Skin of body (tissue), 2 donors: ENCODE results near the gene GNAZ. TPM values are rescaled to one million over a fixed set of nuclear protein-coding genes. Genes with fewer than 3 reads are reported as not detected.

ENCODE experiments used
- DNase-seq: peaks from one replicate; lab custom pipeline; 2025; lab: John Stamatoyannopoulos, UW
- total RNA-seq: library from RNA; depleted of rRNA; stranded (reverse); fragments of >200 nt; gene quantifications from one replicate; pipeline ENCODE4 v1.2.3, GENCODE V29; 2014

The GNAZ gene
- total RNA-seq, 1 donor from 2014 or later: 1.8 TPM

DNA sequence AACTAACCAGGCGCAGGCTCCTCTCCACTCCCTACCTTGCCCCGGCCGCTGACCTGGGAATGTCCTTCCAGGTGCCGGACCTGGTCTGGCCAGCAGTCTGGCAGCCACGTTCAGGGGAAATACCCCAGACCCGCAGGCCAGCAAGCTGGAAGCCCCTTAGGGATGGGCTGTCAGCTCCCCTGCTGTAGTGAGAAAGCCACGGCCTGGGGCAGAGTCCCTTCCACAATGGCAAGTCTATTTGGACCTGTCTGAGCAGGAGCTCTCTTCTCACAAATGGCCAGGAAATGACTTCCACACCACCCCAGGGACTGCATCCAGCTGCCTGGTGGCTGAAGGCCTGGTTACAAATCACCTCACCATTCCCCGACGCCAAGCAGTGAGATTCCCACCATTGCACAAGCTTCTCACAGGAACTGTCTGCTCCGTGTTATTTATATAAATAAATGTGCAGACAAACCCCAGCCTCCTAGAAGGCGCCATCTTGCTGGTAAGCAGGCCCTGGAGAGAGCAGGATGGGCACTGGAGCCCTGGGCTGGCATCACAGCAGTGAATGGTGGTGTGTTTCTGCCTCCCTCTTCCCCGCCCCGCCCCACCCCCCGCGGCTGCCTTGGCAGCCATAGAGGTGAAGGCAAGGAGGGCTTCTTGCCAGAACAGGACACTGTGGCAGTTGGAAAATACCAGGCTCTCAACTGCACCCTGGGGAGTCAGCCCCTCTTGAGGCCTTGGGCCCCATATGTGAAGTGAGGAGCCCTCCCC is 47.8 kb downstream of the GNAZ start:
- DNase-seq: no peak

GRCh38 chr22:23118647-23119493 is 48.6 kb downstream of the GNAZ start:
- no peak for DNase-seq

DNA sequence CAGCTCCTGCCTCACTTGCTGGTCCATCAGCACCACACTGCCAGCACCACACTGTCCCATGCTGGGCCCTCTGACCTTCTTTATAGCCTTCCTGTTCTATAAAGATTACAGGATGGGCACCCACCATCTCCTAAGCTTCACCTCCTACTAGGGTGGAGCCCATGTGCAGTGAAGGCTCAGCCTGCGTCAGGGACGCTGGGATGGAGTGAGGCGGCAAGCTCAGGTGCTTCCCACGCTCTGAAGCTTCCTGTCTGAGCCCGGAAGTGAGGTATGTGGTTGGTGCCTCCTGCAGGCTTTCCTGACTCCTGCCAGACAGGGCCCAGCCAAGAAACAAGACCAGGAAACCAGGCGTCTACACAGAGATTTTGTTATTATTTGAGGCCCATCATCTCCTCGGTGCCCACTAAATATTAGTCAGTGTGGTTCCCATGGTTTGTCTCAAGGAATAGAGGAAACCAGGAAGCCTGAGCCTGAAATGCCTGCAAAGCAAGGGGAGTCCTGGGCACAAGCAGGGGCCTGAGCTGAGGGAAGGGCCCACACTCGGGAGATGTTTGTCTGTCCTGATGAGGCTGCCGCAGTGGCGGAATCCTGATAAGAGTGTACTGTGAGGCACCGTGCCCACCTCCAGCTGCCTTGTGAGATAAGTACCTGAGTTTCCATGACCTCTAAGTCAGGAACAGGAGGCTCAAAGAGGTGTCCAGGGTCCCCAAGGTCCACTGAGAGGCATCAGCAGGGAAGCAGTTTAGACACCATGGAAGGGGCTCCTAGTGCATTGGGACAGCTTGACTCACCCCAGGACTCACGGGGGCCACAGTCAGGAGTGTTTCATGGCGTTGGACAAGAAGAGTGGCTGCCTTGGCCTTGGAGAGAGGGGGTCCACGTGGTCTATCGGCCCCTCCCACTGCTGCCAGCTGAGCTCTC is 49.4 kb downstream of the GNAZ start:
- no peak for DNase-seq

GRCh38 chr22:23120415-23120899 is 50.1 kb downstream of the GNAZ start:
- no peak for DNase-seq

DNA sequence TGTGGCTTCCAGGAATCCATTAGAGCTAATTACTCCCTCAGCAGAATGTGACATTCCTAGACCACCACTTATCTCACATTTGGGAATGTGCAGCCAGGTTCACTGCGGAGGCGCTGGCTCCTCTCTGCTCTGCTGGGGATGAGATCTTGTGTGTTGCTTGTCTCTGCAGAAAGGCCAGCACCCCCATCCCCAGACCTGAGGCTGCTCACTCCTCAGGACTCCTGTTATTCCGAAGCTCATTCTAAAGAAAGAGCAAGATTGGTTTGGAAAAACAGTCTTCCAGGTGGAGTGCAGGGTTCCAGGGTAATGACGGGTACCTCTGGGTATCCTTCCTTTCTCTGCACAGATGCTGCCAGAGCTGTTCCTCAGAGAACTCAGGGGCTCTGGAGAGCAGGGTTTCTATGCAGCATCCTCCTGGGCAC is 50.7 kb downstream of the GNAZ start:
- no peak for DNase-seq

DNA sequence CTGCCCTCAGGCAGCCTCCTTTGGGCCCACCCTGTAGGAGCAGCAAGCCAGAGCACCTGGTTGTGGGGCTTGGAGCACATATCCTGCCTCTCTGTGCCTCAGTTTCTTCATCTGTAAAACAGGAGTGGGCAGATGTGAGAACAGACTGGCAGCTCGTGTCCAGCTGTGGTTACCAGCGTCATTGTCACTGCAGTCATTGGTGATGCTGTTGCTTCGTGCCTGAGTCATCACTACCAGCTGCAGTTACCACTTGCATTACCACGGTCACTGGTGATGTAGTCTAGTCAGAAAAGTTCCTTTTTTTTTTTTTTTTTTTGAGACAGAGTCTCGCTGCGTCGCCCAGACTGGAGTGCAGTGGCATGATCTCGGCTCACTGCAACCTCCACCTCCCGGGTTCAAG is 51.1 kb downstream of the GNAZ start:
- no peak for DNase-seq

GRCh38 chr22:23122216-23122957 is 52.1 kb downstream of the GNAZ start:
- DNase-seq: no peak

- DNase-seq: no peak
Observed at GRCh38 chr22:23122992-23123803, 52.9 kb downstream of the GNAZ start.

DNA sequence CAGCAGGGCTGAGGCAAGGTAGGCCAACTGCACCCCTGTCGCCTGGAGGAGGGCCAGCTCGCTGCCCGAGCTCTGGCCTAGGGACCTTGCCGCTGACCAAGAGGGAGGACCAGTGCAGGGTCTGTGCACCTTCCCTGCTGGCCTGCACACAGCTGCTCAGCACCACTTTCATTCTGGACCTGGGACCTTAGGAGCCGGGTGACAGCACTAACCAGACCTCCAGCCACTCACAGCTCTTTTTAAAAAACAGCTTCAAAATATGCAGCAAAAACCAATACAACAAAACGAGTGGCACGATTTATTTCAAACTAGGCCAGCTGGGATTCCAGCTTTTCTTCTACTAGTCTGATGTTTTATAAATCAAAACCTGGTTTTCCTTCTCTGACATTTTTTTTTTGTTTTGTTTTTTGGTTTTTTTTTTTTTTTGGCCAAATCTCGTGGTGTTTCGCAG is 53.5 kb downstream of the GNAZ start:
- no peak for DNase-seq

GRCh38 chr22:23124611-23125511 is 54.5 kb downstream of the GNAZ start:
- no peak for DNase-seq

- no peak for DNase-seq
Observed at GRCh38 chr22:23125512-23126103, 55.3 kb downstream of the GNAZ start.

GRCh38 chr22:23126165-23127054 is 56.1 kb downstream of the GNAZ start:
- no peak for DNase-seq

DNA sequence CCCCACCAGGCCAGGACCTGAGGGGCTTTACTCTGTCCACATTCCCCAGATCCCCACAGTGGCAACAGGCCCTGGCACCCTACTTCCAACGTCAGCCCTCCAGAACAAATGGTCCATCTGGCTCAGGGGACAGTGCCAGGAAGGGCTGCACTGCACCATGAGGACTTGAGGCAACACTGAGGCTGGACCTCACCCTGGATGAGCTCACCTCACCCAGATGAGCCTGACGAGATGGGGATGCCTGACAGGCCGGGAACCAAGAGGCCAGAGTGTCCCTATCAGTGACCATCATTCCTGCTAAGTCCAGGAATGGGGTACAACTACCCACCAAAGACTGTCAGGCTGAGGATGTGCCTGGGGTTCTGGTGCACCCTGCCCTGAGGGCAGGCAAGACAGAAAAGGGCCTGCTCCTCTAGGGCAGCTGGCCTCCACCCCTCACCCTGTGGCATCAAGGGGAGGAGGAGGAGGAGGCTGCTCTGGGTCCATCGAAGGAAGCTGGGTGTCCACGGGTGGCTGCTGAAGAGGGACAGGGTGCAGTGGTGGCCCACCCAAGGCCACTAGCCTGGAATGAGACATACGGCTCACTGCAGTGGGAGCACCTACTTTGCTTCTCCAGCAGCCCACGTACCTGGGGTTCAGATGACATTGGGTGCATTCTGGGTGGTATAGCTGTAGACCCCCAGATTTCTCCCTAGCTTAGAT is 56.9 kb downstream of the GNAZ start:
- no peak for DNase-seq

DNA sequence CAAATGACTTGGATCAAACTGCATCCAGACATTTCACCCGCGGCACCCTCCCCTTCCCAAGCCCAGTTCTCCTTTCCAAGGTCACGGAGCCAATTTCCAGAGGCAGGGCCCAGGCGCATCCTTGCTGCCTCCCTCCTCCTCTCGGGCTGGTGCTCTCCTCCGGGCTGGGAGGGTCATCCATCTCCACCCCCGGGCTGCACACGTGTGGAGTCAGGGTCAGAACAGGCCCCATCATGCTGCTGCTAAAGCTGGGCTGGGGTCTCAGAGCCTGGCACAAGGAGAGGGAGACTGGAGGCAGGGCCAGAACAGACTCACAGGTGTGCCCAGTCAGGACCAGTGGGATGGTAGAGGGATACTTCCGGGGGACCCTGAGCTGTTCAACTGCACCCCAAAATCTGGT is 57.5 kb downstream of the GNAZ start:
- DNase-seq: no peak

- DNase-seq: peak; percentile 69
Observed at GRCh38 chr22:23128269-23129108, 58.2 kb downstream of the GNAZ start.

DNA sequence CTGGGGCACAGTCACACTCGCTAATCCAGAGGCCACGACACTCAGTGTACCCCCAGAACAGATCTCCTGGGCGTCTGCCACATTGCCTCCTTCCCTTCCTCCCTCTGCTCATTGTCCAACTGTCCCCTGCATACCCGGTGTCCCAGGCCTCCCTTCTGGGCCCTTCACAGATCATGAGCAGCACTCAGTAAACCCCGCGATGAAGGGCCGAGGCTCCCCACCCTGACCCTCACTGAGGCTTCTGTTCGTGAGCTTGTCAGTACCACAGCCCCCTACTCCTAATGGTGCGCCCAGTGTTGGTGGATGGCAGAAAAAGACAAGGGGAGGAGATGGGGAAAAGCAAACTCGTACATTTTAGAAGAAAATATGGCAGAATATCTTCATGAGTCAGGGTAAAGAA is 58.8 kb downstream of the GNAZ start:
- no peak for DNase-seq
